B cell (primary cell): ENCODE measurements around the gene LRRC32. TPM values are rescaled to one million over a fixed set of nuclear protein-coding genes. Genes with fewer than 3 reads are reported as not detected.

ENCODE experiments used
- ATAC-seq: fragments of 200-7000 bp; cut with Tn5 transposase; one replicate; pipeline ENCODE4 v1.10.0; 2021; ENCODE audit warnings: low read depth, mild to moderate bottlenecking, moderate number of reproducible peaks, moderate library complexity
- CTCF ChIA-PET: fragments of 350-600 bp; sonication (Branson Sonifier 250); formaldehyde crosslinking; loops from one replicate; lab custom pipeline; 2021; ENCODE audit warnings: antibody characterized with exemption, inconsistent platforms; lab: Charles Lee
- POLR2A ChIA-PET: fragments of 350-600 bp; sonication (Branson Sonifier 250); formaldehyde crosslinking; loops from one replicate; lab custom pipeline; 2021; ENCODE audit warnings: antibody characterized with exemption; lab: Charles Lee
- DNase-seq: peaks from one replicate; pipeline ENCODE4 v3.0.0; 2013
- H2AFZ ChIP-seq: 2 replicates; pipeline ENCODE4 v1.6.1; 2012; ENCODE audit warnings: mild to moderate bottlenecking, low read depth, low read length; ENCODE audit not compliant: insufficient read depth, poor library complexity, severe bottlenecking
- H3K27ac ChIP-seq, 2 donors: 1 replicate in 1 of 2; 2 replicates in 1 of 2; pipeline ENCODE4 v1.5.1; 2012 to 2013; ENCODE audit warnings: low read length in 2 of 2, mild to moderate bottlenecking in 2 of 2, moderate library complexity in 1 of 2
- H3K27me3 ChIP-seq, 4 experiments: fragments of 200-600 bp in 1 of 4; sonication (generic) in 1 of 4; replicated peaks in 1 of 4; 1 replicate in 2 of 4; 2 replicates in 2 of 4; pipeline versions ENCODE4 v1.6.1 to v1.7.0; 2013 to 2016; ENCODE audit warnings: low read length in 3 of 4, mild to moderate bottlenecking in 2 of 4, mixed read lengths in 1 of 4, moderate library complexity in 1 of 4; ENCODE audit not compliant: insufficient read depth in 4 of 4, control insufficient read depth in 3 of 4; ENCODE audit errors: control extremely low read depth in 1 of 4
- H3K36me3 ChIP-seq, 2 experiments: replicated peaks in 1 of 2; 1 replicate in 1 of 2; 2 replicates in 1 of 2; pipeline versions ENCODE4 v1.6.1 to v1.7.1; 2013; ENCODE audit warnings: low read length in 1 of 2; ENCODE audit not compliant: insufficient read depth in 2 of 2, control insufficient read depth in 1 of 2; ENCODE audit errors: control extremely low read depth in 1 of 2, extremely low read depth in 1 of 2
- H3K4me1 ChIP-seq, 2 donors: fragments of 200-600 bp in 1 of 2; sonication (generic) in 1 of 2; 1 replicate in 1 of 2; 2 replicates in 1 of 2; pipeline versions ENCODE4 v1.5.1 to v1.6.1; 2013 to 2017; ENCODE audit warnings: low read length in 2 of 2; ENCODE audit not compliant: control insufficient read depth in 2 of 2, insufficient read depth in 2 of 2
- H3K4me2 ChIP-seq: replicated peaks from 2 replicates; pipeline ENCODE3; 2012; ENCODE audit warnings: mild to moderate bottlenecking, low read depth, low read length; ENCODE audit not compliant: poor library complexity, severe bottlenecking
- H3K4me3 ChIP-seq, 5 experiments: fragments of 200-600 bp in 1 of 5; sonication (generic) in 1 of 5; 1 replicate in 3 of 5; 2 replicates in 2 of 5; pipeline versions ENCODE4 v1.5.1 to v1.7.0; 2011 to 2016; ENCODE audit warnings: low read length in 4 of 5, mild to moderate bottlenecking in 4 of 5, low read depth in 2 of 5, control low read depth in 1 of 5, moderate library complexity in 1 of 5; ENCODE audit not compliant: insufficient read depth in 1 of 5; ENCODE audit errors: control extremely low read depth in 1 of 5, extremely low read depth in 1 of 5
- H3K79me2 ChIP-seq: fragments of 200-600 bp; sonication (generic); one replicate; pipeline ENCODE4 v1.6.0; 2016; ENCODE audit warnings: low read length; ENCODE audit not compliant: control insufficient read depth, insufficient read depth
- H3K9ac ChIP-seq: fragments of 200-600 bp; sonication (generic); 2 replicates; pipeline ENCODE4 v1.6.1; 2017; ENCODE audit warnings: mild to moderate bottlenecking, low read length, moderate library complexity
- H3K9me3 ChIP-seq, 3 donors: one replicate each; pipeline versions ENCODE4 v1.6.1 to v1.7.1; 2013; ENCODE audit warnings: low read length in 2 of 3; ENCODE audit not compliant: control insufficient read depth in 2 of 3, insufficient read depth in 1 of 3; ENCODE audit errors: control extremely low read depth in 1 of 3
- H4K20me1 ChIP-seq: 2 replicates; pipeline ENCODE4 v1.6.0; 2012; ENCODE audit warnings: mild to moderate bottlenecking, low read length; ENCODE audit not compliant: insufficient read depth, control insufficient read depth, poor library complexity, severe bottlenecking
- H3K27ac Mint-ChIP-seq: one replicate; pipeline ENCODE4 v1.8.0; 2021; ENCODE audit warnings: mixed read lengths
- H3K27me3 Mint-ChIP-seq: one replicate; pipeline ENCODE4 v1.8.0; 2021; ENCODE audit warnings: mixed read lengths
- H3K4me1 Mint-ChIP-seq: one replicate; pipeline ENCODE4 v1.8.0; 2021; ENCODE audit warnings: mixed read lengths
- H3K4me3 Mint-ChIP-seq: one replicate; pipeline ENCODE4 v1.8.0; 2021; ENCODE audit warnings: mixed read lengths
- H3K9me3 Mint-ChIP-seq: one replicate; pipeline ENCODE4 v1.8.0; 2022; ENCODE audit warnings: mixed read lengths; ENCODE audit not compliant: insufficient read depth
- CTCF ChIP-seq: fragments of 200-600 bp; IDR thresholded peaks from one replicate; pipeline ENCODE4 v1.8.0; 2022; ENCODE audit warnings: antibody characterized with exemption, mild to moderate bottlenecking
- EZH2 ChIP-seq: IDR thresholded peaks from 2 replicates; pipeline ENCODE4 v1.6.1; 2012; ENCODE audit warnings: borderline replicate concordance, low read depth, mild to moderate bottlenecking, moderate library complexity, low read length; ENCODE audit not compliant: insufficient read depth, poor library complexity, severe bottlenecking
- WGBS: methylation state at CpG from one replicate; pipeline ENCODE4 v1.1.5; 2013; ENCODE audit warnings: missing lambda C conversion rate; ENCODE audit not compliant: insufficient coverage; 5-methylcytosine and 5-hydroxymethylcytosine counted together
- intact Hi-C: fragments of 100-400 bp; cut with micrococcal nuclease; formaldehyde crosslinking; loops from one replicate; pipeline ENCODE4 v1.10.0; 2022
- polyA plus RNA-seq: library from polyadenylated mRNA; depleted of rRNA; stranded (reverse); fragments of >200 nt; gene quantifications from 2 replicates; pipeline ENCODE4 v1.2.3, GENCODE V29; 2012
- total RNA-seq, 2 donors: library from RNA; stranded (reverse); fragments of 120-200 nt in 1 of 2; gene quantifications; 1 replicate in 1 of 2; 2 replicates in 1 of 2; pipeline versions ENCODE4 v1.2.3 to v1.2.4, GENCODE V29; 2013 to 2022

Gene LRRC32
- total and polyA plus RNA-seq, 2 donors (not counting 1 experiment from before 2014, with no cell fraction given): 0.60 to 1.4 TPM

- ChIA-PET POLR2A (interaction anchor here (0.9 to 3.0 kb wide), 5 partner anchors 9 to 40 kb away, joined by 3 to 21 read pairs (median 6); no protein-coding TSS in a partner anchor), CTCF (interaction anchor here (1.3 to 3.6 kb wide), 7 partner anchors 9 to 40 kb away, joined by 3 to 20 read pairs (median 8); partner anchors contain the start of gene LRRC32)
- Mint-ChIP-seq H3K27me3 (peaks cover 21% of the 10 kb centered on the region), H3K9me3 (no peaks in the 10 kb centered on the region), H3K4me3 (peak overlapping the region; percentile 78), H3K27ac (peak overlapping the region; percentile 93), H3K4me1 (peaks cover 76% of the 10 kb centered on the region)
- H3K4me2 ChIP-seq: peak overlapping the region; percentile 67
- H3K27me3 ChIP-seq: peaks cover 0 to 5% (median 0%) of the 10 kb centered on the region in 4 experiments
- ATAC-seq: no peak
- H2AFZ ChIP-seq: no peak overlapping the region
- no peak overlapping the region for H3K4me3 ChIP-seq
- no peaks in the 10 kb centered on the region for H3K36me3 ChIP-seq
- intact Hi-C loops: loop anchor here (10.0 kb wide), 1 partner anchor 54 kb away; no protein-coding TSS in a partner anchor
- no peaks in the 10 kb centered on the region for H4K20me1 ChIP-seq
- peaks cover 53 to 55% of the 10 kb centered on the region in 2 donors for H3K4me1 ChIP-seq
- no peak for DNase-seq
- peaks cover 4% of the 10 kb centered on the region for H3K79me2 ChIP-seq
- 97% methylated on average over 11 of the region's 11 CpGs for WGBS
- TF ChIP-seq CTCF (no peak), EZH2 (no peak)
- peak overlapping the region; percentile 33 for H3K9ac ChIP-seq
- no peaks in the 10 kb centered on the region for H3K9me3 ChIP-seq
- H3K27ac ChIP-seq: peak overlapping the region; percentile 50 to 72
These were observed 32.0 kb downstream of the LRRC32 start for GRCh38 chr11:76638270-76639197.
